H4 (cell line): ENCODE results near the gene UQCRH. TPM values are rescaled to one million over a fixed set of nuclear protein-coding genes. Genes with fewer than 3 reads are reported as not detected.
"Not testable (repeated sequence)": the region's sequence is repeated elsewhere in the genome, so short reads cannot be mapped to it uniquely, and the experiment has no call there.

Source experiments
- DNase-seq: peaks from one replicate; pipeline ENCODE4 v3.0.0-alpha.2; 2015; ENCODE audit warnings: low spot score
- total RNA-seq: library from RNA; depleted of rRNA; stranded (reverse); fragments of >200 nt; shearing (Covaris generic); gene quantifications from 2 replicates; pipeline ENCODE4 v1.2.3, GENCODE V29; 2014

UQCRH gene
- total RNA-seq, 1 experiment from 2014 or later: 1,107 TPM

DNA sequence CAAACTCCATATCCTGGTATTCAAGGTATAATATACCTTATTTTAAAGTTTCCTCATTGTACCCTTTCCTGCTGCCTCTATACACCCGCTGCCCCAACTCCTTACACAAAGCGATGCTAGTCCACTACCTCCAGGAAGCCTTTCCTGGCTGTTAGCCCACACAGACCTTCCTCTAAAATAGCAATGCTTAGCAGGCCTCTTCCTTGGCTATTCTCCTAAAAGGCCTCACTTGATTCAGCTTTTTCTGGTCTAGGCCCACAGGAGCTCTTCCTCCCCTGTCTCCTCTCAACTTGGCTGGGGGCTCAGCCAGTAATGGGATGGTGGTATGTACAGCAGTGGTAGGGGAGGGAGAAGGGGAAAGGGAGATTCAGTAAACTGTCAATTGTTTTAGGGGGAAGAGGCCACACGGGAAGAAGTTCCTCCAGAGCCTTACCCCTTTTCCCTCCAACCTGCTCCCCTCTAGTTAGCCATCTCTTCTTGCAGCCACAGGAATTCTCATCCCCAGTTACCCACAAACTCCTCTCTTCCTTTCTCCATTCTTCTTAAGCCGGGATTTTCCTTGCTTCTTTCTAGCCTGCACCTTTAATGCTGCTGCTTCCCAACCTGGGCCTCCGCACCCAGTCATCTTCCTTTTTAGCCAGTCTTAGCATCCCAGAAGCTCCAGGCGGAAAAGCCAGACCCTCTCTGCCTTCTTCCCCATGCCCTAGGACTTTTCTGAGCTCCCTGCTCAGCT is 2.7 kb upstream of the UQCRH start:
- DNase-seq: no peak

GRCh38 chr1:46301406-46301807 is 2.1 kb upstream of the UQCRH start:
- no peak for DNase-seq

DNA sequence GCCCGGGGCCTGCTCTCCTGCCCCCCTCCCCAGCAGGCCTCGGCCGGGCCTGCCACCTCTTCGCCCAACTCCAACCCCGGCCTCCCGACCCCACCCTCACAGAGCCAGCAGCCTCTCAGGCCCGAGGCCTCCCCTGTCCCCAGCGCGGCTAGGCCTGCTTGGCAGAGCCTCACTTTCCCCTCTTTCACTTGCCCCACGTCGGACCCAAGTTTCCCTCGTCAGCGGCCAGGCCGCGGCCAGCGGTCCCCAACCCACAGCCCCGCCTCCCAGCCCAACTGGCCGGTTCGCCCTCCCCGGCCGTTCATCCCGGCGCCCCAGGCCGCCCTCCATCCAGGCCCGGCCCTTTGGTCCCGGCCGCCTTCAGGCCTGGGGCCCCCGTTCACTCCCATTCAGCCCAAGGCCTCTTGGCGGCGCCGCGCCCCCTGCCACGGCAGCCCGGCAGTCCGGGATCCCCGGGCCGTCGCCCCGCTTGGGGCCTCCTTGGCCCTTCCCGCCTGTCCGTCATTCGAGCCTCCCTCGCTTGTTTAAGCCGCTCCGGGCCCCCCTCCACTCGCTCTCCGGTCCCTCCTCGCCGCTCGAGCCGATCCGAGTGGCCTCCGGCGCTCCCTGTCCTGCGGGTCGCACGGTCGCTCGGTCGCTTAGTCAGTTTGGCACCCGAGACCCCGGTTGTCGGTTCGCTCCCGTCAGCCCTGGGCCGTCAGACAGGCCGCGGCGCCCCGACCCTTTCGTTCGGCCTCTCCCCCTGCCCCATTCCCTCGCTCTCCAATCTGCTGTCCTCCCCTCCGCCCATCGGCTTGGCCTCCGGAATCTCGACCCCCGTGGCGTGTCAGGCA is 1.5 kb upstream of the UQCRH start:
- DNase-seq: no peak

GRCh38 chr1:46302641-46303037 is 859 bp upstream of the UQCRH start:
- no peak for DNase-seq

GRCh38 chr1:46303872-46304326 is 401 bp downstream of the UQCRH start:
- DNase-seq: no peak

- no peak for DNase-seq
These were observed 2.6 kb downstream of the UQCRH start for GRCh38 chr1:46306159-46306530.

DNA sequence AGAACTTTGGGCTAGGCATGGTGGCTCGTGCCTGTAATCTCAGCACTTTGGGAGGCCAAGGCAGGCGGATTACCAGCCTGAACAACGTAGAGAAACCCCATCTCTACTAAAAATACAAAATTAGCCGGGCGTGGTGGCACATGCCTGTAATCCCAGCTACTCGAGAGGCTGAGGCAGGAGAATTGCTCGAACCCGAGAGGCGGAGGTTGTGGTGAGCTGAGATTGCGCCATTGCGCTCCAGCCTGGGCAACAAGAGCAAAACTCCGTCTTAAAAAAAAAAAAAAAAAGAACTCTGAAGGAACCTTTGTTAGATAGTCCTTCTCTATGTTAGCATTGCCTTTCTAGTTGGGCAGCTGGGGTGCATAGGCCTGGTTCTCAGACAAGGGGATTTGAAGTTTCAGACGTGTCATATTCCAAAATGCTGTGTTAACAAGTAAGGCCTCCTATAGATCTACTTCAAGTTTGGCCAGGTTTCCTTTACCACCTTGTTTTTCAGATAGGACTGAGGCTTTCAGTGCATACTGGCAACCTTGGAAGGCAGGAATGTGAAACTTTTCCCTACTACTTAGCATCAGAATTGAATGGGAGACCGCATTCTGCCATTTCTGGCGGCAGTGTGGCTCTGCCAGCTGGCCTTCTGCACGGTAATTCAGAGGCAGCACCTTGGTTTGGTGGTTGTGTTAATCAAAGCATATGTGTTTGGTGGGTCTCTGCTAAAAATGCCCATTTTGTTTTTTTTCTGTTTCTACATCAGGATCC is 6.1 kb downstream of the UQCRH start:
- DNase-seq: no peak

- no peak for DNase-seq
These were observed 6.8 kb downstream of the UQCRH start for GRCh38 chr1:46310321-46310720.

GRCh38 chr1:46315669-46316403 is 12.3 kb downstream of the UQCRH start:
- no peak for DNase-seq

DNA sequence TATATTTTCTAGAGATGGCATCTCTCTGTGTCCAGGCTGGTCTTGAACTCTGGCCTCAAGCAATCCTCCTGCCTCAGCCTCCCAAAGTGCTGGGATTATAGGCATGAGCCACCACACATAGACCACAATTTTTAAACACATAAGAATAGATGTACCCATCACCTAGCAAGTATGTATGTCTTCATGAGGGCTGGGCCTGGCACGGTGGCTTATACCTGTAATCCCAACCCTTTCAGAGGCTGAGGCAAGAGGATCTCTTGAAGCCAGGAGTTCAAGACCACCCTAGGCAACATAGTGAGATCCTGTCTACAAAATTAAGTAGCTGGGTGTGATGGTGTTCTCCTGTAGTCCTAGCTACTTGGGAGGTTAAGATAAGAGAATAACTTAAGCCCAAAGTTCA is 13.8 kb downstream of the UQCRH start:
- DNase-seq: no peak

- DNase-seq: not testable (repeated sequence)
These were observed 15.8 kb downstream of the UQCRH start for GRCh38 chr1:46319301-46319700.

GRCh38 chr1:46319960-46320914 is 16.7 kb downstream of the UQCRH start:
- not testable (repeated sequence) for DNase-seq

DNA sequence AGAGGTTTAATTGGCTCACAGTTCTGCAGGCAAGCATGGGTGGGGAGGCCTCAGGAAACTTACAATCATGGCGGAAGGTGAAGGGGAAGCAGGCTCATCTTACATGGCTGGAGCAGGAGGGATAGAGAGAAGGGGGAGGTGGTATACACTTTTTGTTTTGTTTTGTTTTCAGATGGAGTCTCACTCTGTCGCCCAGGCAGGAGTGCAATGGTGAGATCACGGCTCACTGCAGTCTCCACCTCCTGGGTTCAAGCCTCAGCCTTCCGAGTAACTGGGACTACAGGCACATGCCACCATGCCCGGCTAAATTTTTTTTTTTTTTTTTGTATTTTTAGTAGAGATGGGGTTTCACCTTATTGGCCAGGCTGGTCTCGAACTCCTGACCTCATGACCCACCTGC is 18.7 kb downstream of the UQCRH start:
- not testable (repeated sequence) for DNase-seq

DNA sequence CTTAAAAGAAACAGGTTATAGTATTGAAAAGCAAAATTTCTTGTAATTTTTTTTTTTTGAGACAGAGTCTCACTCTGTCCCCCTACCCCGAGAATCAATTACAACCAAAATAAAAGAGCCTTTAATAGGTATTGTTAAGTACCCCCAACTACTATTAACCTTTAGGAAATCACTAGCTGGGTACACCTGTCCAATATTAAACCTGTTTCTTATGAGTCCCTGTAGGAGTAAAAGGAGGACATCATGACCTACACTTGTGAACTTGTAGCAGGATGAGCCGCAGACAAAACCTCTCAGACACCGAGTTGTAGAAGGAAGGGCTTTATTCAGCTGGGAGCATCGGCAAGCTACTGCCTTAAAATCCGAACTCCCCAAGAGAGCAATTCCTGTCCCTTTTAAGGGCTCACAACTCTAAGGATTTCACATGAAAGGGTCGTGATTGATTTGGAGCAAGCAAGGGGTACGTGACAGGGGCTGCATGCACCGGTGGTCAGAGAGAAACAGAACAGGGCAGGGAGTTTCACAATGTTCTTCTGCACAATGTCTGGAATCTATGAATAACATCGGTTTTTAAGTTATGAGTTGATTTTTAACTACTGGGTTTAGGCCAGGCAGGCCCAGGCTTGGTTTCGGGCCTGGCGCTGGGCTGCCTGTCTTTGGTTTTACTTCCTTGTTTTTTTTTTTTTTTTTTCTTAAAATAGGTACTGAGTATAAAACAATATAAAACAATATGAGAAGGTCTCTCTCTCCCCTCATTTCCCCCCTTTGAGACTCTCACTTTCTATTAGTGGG is 22.0 kb downstream of the UQCRH start:
- DNase-seq: not testable (repeated sequence)

DNA sequence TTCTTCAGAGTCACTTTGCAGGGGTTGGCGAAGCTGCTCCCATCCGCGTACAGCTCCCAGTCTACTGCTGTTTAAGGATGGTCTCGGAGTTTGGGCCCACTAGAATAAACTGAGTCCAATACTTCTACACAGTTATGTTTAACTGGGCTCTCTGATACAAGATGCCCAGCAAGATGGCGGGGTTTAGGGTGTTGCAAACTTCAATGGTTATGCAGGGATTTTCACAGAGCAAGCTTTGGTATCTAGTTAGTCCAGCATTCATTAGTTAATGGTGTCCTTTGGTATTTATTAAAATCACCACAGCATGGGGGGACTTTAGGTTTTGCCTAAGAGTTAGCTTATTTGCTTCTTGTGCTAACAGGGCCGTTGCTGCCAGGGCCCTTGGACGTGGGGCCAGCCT is 24.7 kb downstream of the UQCRH start:
- DNase-seq: not testable (repeated sequence)

GRCh38 chr1:46329807-46330206 is 26.3 kb downstream of the UQCRH start:
- DNase-seq: not testable (repeated sequence)

GRCh38 chr1:46330381-46330780 is 26.9 kb downstream of the UQCRH start:
- DNase-seq: not testable (repeated sequence)

DNA sequence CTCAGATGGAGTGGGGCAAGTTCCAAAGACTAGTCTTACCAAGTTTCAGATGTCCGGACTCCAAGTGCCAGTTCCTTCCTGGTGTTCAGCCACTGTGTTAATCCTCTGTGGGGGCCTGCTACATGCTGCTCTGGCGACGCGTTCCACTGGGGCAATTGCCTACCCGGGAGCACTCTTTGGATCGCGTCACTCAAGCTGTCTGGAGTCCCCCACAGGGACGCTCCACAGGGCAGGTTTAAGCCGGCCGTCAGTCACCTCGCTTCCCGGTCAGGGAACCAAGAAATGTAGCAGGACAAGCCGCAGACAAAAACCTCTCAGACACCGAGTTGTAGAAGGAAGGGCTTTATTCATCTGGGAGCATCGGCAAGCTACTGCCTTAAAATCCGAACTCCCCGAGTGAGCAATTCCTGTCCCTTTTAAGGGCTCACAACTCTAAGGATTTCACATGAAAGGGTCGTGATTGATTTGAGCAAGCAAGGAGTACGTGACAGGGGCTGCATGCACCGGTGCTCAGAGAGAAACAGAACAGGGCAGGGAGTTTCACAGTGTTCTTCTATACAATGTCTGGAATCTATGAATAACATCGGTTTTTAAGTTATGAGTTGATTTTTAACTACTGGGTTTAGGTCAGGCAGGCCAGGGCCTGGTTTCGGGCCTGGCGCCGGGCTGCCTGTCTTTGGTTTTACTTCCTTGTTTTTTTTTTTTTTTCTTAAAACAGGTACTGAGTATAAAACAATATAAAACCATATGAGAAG is 28.5 kb downstream of the UQCRH start:
- not testable (repeated sequence) for DNase-seq
